ENCODE measurements around the gene TIAM2.

DNA sequence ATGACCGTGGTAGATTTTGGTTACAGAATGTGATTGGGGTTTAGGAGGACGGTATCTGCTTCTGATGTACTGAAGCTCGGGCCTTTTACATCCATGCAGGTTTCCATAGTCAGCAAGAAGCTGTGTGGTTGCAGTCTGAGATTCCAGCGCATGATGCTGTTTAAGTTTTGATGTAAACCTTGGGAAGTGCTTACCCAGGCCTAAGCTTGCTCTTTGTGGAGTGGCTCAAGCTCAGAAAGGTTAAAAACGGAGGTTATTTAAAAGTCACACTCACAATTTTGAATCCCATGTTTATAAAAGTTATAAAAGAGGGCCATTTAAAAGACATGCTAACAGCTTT lies 121.4 kb downstream of the TIAM2 start:
- TF ChIP-seq, protein P1, sequence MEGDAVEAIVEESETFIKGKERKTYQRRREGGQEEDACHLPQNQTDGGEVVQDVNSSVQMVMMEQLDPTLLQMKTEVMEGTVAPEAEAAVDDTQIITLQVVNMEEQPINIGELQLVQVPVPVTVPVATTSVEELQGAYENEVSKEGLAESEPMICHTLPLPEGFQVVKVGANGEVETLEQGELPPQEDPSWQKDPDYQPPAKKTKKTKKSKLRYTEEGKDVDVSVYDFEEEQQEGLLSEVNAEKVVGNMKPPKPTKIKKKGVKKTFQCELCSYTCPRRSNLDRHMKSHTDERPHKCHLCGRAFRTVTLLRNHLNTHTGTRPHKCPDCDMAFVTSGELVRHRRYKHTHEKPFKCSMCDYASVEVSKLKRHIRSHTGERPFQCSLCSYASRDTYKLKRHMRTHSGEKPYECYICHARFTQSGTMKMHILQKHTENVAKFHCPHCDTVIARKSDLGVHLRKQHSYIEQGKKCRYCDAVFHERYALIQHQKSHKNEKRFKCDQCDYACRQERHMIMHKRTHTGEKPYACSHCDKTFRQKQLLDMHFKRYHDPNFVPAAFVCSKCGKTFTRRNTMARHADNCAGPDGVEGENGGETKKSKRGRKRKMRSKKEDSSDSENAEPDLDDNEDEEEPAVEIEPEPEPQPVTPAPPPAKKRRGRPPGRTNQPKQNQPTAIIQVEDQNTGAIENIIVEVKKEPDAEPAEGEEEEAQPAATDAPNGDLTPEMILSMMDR (IDR thresholded peaks at IDR 0.05; ENCODE audit: extremely low read depth in 1 of 2, insufficient read depth in 1 of 2, low read depth in 1 of 2, low read length in 2 of 2) = no peak
- TF ChIP-seq EZH2 (IDR thresholded peaks at IDR 0.05; ENCODE audit: borderline replicate concordance, low read depth, low read length, severe bottlenecking) (no peak), MYC (IDR thresholded peaks at IDR 0.05; ENCODE audit: low read depth, low read length) (no peak), POLR2AphosphoS5 (IDR thresholded peaks at IDR 0.05; ENCODE audit: insufficient read depth, low read depth, low read length) (no peak)

Data from endothelial cell of umbilical vein (primary cell).